Activated CD8-positive, alpha-beta T cell treated with anti-CD3 and anti-CD28 coated beads for 36 hours (primary cell): ENCODE data around the gene ITGA1. TPM values are rescaled to one million over a fixed set of nuclear protein-coding genes. Genes with fewer than 3 reads are reported as not detected.

ENCODE experiments used
- ATAC-seq: fragments of 200-7000 bp; cut with Tn5 transposase; one replicate; pipeline ENCODE4 v1.10.0; 2021; ENCODE audit warnings: mild to moderate bottlenecking, moderate library complexity
- CTCF ChIA-PET: fragments of 350-600 bp; sonication (Branson Sonifier 250); formaldehyde crosslinking; loops from one replicate; lab custom pipeline; 2021; ENCODE audit warnings: antibody characterized with exemption; lab: Charles Lee
- POLR2A ChIA-PET: fragments of 350-600 bp; sonication (Branson Sonifier 250); formaldehyde crosslinking; loops from one replicate; lab custom pipeline; 2021; ENCODE audit warnings: antibody characterized with exemption; lab: Charles Lee
- DNase-seq: peaks from one replicate; pipeline ENCODE4 v3.0.0-alpha.2; 2020
- H3K27ac Mint-ChIP-seq: one replicate; pipeline ENCODE4 v1.8.0; 2021; ENCODE audit warnings: mild to moderate bottlenecking, mixed read lengths
- H3K27me3 Mint-ChIP-seq: one replicate; pipeline ENCODE4 v1.8.0; 2021; ENCODE audit warnings: mixed read lengths
- H3K36me3 Mint-ChIP-seq: one replicate; pipeline ENCODE4 v1.8.0; 2021; ENCODE audit warnings: low read depth, mixed read lengths
- H3K4me1 Mint-ChIP-seq: one replicate; pipeline ENCODE4 v1.8.0; 2021; ENCODE audit warnings: low read depth, mixed read lengths
- H3K4me3 Mint-ChIP-seq: one replicate; pipeline ENCODE4 v1.8.0; 2021; ENCODE audit warnings: mild to moderate bottlenecking, moderate library complexity, mixed read lengths
- H3K9me3 Mint-ChIP-seq: one replicate; pipeline ENCODE4 v1.8.0; 2021; ENCODE audit warnings: mixed read lengths
- CTCF ChIP-seq: fragments of 200-600 bp; IDR thresholded peaks from one replicate; pipeline ENCODE4 v1.8.0; 2022; ENCODE audit warnings: antibody characterized with exemption, mild to moderate bottlenecking
- intact Hi-C: fragments of 100-400 bp; cut with micrococcal nuclease; formaldehyde crosslinking; loops from one replicate; pipeline ENCODE4 v1.10.0; 2022
- total RNA-seq, 2 experiments: library from RNA; stranded (reverse); gene quantifications; one replicate each; pipeline ENCODE4 v1.2.3, GENCODE V29; 2021

Gene ITGA1
- total RNA-seq, 2 experiments from 2014 or later = 5.1 to 6.0 TPM

DNA sequence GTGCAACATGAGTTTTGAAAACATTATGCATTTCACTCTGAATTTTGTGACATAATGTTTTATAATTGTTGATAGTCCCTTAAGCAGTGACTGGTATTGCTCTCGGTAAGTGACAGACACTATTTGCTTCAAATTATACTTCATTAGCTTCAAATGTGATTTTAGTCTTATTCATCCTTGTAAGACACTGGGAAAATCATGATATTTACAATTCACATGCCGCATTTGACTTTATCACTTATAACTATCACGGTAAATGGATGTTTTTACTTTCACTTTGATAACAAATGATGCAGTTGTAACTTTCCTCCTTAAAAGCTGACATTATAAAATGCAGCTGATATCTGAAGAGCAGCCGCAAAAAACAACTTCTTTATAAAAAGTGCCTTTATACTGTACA lies 157.3 kb downstream of the ITGA1 start:
- Mint-ChIP-seq H3K4me1 (peaks cover 24% of the 10 kb centered on the region), H3K27me3 (no peaks in the 10 kb centered on the region), H3K9me3 (no peaks in the 10 kb centered on the region), H3K4me3 (peak overlapping the region; percentile 66), H3K36me3 (no peaks in the 10 kb centered on the region), H3K27ac (peak overlapping the region; percentile 19)
- POLR2A ChIA-PET = interaction anchor here (1.2 kb wide), 1 partner anchor 165 kb away, joined by 4 read pairs; the partner anchor contains the start of gene MOCS2
- no peak for DNase-seq
- ATAC-seq = no peak
- TF ChIP-seq CTCF = no peak
- intact Hi-C loops = loop anchor here (5.0 kb wide), 2 partner anchors 42 to 92 kb away; partner anchors contain the start of gene ITGA2
- CTCF ChIA-PET = interaction anchor here (0.9 to 4.3 kb wide), 6 partner anchors 9 to 252 kb away, joined by 3 to 29 read pairs (median 4); no protein-coding TSS in a partner anchor

DNA sequence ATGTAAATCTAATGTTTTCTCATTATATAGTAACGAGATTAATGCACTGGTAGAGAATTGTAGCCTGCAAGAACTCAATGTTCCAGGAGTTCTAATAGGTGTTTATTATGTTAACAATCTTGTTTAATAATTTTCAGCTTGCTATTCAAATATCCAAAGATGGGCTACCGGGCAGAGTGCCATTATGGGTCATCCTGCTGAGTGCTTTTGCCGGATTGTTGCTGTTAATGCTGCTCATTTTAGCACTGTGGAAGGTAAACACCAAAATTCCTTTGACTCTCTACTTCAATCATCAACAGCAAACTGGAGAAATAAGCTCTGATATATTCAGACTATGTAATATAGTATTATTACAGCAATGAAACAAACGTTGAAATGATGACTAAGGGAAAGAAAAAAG lies 159.5 kb downstream of the ITGA1 start:
- H3K27ac Mint-ChIP-seq = no peak overlapping the region
- no peak for ATAC-seq
- intact Hi-C loops = loop anchor here (5.0 kb wide), 2 partner anchors 40 to 90 kb away; partner anchors contain the start of gene ITGA2

DNA sequence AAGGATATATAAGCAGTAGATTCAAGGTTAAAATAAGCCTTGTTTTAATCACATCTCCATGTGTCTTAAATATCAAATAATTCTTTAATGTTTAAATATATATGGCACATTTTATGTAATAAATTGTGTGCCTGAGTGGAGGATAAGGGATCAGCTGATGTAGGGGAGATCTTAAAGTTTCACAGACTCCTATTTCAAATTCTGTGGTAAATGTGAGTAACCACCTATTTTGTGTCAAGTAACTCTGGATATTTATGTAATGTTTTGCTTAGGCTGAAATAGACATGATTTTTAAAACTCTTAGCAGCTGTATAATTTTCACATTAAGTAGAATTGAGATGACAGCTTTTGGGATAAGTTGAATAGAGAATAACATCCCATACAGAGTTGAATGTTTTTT lies 160.1 kb downstream of the ITGA1 start:
- no peaks in the 10 kb centered on the region for H3K9me3 Mint-ChIP-seq
- POLR2A ChIA-PET = interaction anchor here (1.2 kb wide), 1 partner anchor 145 kb away, joined by 4 read pairs; no protein-coding TSS in a partner anchor
- intact Hi-C loops = loop anchor here (1.0 to 5.0 kb wide), 3 partner anchors 39 to 148 kb away; partner anchors contain the start of gene ITGA2
- H3K27me3 Mint-ChIP-seq = no peaks in the 10 kb centered on the region
- peaks cover 24% of the 10 kb centered on the region for H3K4me1 Mint-ChIP-seq
- H3K36me3 Mint-ChIP-seq = no peaks in the 10 kb centered on the region
- DNase-seq (no peak), ATAC-seq (no peak)
- no peak overlapping the region for H3K4me3 Mint-ChIP-seq
- TF ChIP-seq CTCF = no peak
- H3K27ac Mint-ChIP-seq = no peak overlapping the region
- CTCF ChIA-PET = interaction anchor here (0.6 to 5.6 kb wide), 27 partner anchors 8 to 171 kb away, joined by 3 to 144 read pairs (median 6); partner anchors contain the start of genes ITGA2 and MOCS2

More for the DNA sequence above, 159.5 kb downstream of the ITGA1 start:
- Mint-ChIP-seq H3K9me3 (no peaks in the 10 kb centered on the region), H3K4me1 (peaks cover 24% of the 10 kb centered on the region), H3K27me3 (no peaks in the 10 kb centered on the region), H3K4me3 (no peak overlapping the region), H3K36me3 (no peaks in the 10 kb centered on the region)
- no peak for TF ChIP-seq CTCF
- ChIA-PET CTCF (interaction anchor here (0.6 to 5.6 kb wide), 9 partner anchors 9 to 172 kb away, joined by 3 to 144 read pairs (median 10); partner anchors contain the start of genes ITGA2 and MOCS2), POLR2A (interaction anchor here (1.2 kb wide), 1 partner anchor 146 kb away, joined by 4 read pairs; no protein-coding TSS in a partner anchor)
- no peak for DNase-seq

GRCh38 chr5:52948418-52949076 lies 160.8 kb downstream of the ITGA1 start:
- ChIA-PET POLR2A (interaction anchor here (1.0 to 1.2 kb wide), 2 partner anchors 144 to 164 kb away, joined by 3 to 4 read pairs; no protein-coding TSS in a partner anchor), CTCF (interaction anchor here (0.6 to 5.6 kb wide), 41 partner anchors 8 to 255 kb away, joined by 3 to 144 read pairs (median 5); partner anchors contain the start of genes ITGA2 and MOCS2)
- H3K27me3 Mint-ChIP-seq = no peaks in the 10 kb centered on the region
- peak; percentile 78 for DNase-seq
- peak; percentile 85 for TF ChIP-seq CTCF
- no peak overlapping the region for H3K4me3 Mint-ChIP-seq
- no peaks in the 10 kb centered on the region for H3K36me3 Mint-ChIP-seq
- intact Hi-C loops = loop anchor here (1.0 to 5.0 kb wide), 3 partner anchors 39 to 148 kb away; partner anchors contain the start of gene ITGA2
- H3K9me3 Mint-ChIP-seq = no peaks in the 10 kb centered on the region
- peak; percentile 99 for ATAC-seq
- peak overlapping the region; percentile 47 for H3K27ac Mint-ChIP-seq
- peaks cover 24% of the 10 kb centered on the region for H3K4me1 Mint-ChIP-seq
